Measurements from ENCODE around the gene KPTN.

- TF ChIP-seq POLR2A (IDR thresholded peaks at IDR 0.05; ENCODE audit: borderline replicate concordance, extremely low read depth, insufficient read depth, insufficient read length) (no peak), CTCF (IDR thresholded peaks at IDR 0.05 in 2 of 3, conservative IDR thresholded peaks at IDR 0.05 in 1 of 3; ENCODE audit: borderline replicate concordance in 1 of 3, insufficient read depth in 1 of 3, low read depth in 2 of 3, low read length in 2 of 3) (no peak)
Measured at GRCh38 chr19:47461876-47462275, 22.1 kb downstream of the KPTN start.

All from HCT116 (cell line).